ENCODE results near the gene DCLRE1B. TPM values are rescaled to one million over a fixed set of nuclear protein-coding genes. Genes with fewer than 3 reads are reported as not detected.

DCLRE1B gene
- total RNA-seq (2014; rRNA removed): 16.0 and 18.4 TPM in 2 replicates
- 9.2 TPM for polyA plus RNA-seq (2012)

GRCh38 chr1:113904674-113905434 is at the start of gene DCLRE1B, which contains the start of gene AP4B1:
TSS of gene DCLRE1B (plus strand) at chr1:113905326. CDS start at chr1:113905587, 261 bp downstream.
TSS of gene AP4B1 (minus strand) at chr1:113904799. CDS start at chr1:113904717, 82 bp downstream.
- peak; percentile 100 for DNase-seq (ENCODE audit: low read depth)

- DNase-seq (ENCODE audit: low read depth): no peak
These were observed 49.3 kb upstream of the DCLRE1B start for GRCh38 chr1:113855630-113856400.

DNA sequence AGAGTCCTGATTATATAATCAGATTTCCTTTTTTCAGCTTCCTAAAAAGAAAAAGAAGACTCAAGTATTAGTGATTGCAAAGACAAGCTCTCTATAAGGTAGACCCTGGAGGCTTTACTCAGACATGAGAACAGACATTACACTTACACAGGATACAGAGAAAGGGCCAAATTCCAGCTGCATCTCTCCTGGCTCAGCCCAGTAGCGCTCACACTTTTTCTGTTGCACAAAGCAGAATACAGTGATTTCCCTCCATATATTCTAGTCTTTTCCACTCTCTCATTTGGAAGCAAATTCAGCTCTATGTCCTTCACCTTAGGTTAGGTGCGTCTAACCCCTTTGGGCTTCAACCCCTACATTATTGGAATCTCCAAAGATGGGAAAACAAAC is 48.7 kb upstream of the DCLRE1B start:
- no peak for DNase-seq (ENCODE audit: low read depth)

- no peak for DNase-seq (ENCODE audit: low read depth)
These were observed 47.4 kb upstream of the DCLRE1B start for GRCh38 chr1:113857776-113858175.

DNA sequence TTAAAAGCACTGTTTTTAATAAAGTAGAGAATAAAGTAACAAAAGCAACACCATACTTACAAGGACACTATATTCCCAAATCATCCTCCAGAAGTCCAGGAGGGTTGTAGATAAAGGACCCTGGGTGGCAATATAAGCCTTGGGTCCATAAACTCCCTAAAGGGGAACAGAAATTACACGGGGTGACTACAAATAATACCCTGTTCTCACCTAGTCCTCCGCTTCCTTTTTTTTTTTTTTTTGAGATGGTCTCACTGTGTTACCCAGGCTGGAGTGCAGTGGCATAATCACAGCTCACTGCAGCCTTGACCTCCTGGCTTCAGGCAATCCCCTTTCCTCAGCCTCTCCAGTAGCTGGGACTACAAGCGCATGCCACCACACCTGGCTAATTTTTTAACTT is 46.7 kb upstream of the DCLRE1B start:
- DNase-seq (ENCODE audit: low read depth): no peak

DNA sequence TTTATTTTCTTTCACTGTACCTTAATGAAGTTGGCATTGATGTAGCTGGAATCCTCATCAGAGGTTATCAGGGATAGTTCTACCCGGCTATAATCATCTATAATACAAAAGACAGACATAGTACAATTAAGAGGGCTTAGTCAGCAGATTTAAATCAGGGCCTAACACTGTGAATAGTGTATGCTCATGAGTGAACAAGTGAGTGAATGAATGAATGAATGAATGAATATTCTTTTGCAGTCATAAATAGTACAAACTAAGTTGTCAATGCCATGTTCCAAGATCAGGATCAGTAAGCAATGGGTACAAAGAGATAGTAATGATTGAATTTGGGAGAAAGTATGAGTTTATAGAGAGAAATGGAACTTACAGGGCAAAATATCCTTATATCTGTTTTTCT is 46.1 kb upstream of the DCLRE1B start:
- DNase-seq (ENCODE audit: low read depth): no peak

- DNase-seq (ENCODE audit: low read depth): no peak
These were observed 45.5 kb upstream of the DCLRE1B start for GRCh38 chr1:113859478-113860175.

DNA sequence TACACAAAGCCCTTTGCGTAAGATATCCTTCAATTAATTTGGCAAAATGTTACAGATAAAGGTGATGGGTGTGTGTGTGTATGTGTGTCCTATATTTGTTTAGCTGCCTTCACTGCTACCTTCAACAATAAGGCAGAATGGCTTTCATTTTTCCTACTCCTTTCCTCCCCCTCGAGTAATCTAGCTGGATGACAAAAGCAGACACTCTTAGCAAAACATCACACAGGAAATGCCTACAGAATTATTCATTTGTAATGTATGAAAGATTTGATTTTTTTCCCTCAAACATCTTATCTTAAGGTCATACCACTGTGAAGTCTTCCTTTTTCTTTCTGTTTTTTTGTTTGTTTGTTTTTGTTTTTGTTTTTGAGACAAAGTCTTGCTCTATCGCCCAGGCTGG is 44.2 kb upstream of the DCLRE1B start:
- peak; percentile 74 for DNase-seq (ENCODE audit: low read depth)

DNA sequence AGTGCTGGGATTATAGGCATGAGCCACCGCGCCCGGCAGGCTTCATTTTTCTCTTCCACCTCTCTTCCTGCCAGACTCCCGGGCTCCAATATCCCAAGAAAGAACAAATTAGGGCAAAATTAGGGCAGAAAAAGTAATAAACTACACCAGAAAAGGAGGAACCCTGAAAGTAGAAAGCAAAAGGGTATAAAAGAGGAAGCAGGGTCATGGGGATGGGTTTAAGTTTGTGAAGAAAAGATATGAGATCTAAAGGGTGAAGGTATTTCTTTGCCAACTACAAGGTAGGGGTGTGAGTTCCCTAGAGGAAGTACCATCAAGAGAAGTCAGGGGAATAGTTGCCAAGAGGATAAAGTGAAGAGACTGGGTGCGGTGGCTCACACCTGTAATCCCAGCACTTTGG is 43.5 kb upstream of the DCLRE1B start:
- DNase-seq (ENCODE audit: low read depth): no peak

- peak; percentile 77 for DNase-seq (ENCODE audit: low read depth)
These were observed 36.6 kb upstream of the DCLRE1B start for GRCh38 chr1:113868387-113869083.

GRCh38 chr1:113870778-113871177 is 34.3 kb upstream of the DCLRE1B start:
- no peak for DNase-seq (ENCODE audit: low read depth)

- peak; percentile 85 for DNase-seq (ENCODE audit: low read depth)
These were observed 33.5 kb upstream of the DCLRE1B start, which contains the start of gene PTPN22 for GRCh38 chr1:113871597-113872113. TSS of gene PTPN22 (minus strand) at chr1:113871712.

DNA sequence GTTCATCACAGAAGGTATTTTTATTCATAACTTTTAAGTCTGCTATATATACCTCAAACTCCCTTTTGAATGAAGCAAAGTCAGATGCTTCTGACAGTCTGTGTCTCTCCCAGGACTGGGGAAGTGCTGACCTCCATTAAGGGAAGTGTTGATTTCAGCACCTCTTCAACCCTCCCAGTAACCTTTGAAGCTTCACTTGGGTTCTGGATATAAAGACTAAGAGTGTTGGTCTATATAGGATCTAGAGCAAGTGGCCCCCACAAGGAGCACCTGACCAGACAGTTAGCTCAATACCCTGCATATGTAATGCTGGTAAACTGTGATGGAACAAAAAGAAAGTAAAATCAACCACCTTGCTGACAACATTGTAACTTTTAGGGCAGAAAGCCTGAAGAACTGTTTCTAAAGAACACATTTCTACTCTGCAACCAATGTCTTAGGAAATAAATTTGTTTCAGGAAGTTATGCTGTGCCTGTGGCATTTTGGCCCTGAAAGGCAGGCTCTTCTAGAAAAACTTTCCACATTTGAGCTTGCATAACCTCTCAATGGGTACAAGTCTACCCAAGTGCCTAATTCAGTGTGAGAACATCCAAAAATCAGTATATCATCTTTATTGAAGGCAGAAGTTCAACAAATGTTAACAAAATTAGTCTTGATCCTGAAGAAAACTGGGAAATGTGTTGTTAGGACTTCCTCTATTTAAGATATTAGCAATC is 32.7 kb upstream of the DCLRE1B start:
- DNase-seq (ENCODE audit: low read depth): no peak

DNA sequence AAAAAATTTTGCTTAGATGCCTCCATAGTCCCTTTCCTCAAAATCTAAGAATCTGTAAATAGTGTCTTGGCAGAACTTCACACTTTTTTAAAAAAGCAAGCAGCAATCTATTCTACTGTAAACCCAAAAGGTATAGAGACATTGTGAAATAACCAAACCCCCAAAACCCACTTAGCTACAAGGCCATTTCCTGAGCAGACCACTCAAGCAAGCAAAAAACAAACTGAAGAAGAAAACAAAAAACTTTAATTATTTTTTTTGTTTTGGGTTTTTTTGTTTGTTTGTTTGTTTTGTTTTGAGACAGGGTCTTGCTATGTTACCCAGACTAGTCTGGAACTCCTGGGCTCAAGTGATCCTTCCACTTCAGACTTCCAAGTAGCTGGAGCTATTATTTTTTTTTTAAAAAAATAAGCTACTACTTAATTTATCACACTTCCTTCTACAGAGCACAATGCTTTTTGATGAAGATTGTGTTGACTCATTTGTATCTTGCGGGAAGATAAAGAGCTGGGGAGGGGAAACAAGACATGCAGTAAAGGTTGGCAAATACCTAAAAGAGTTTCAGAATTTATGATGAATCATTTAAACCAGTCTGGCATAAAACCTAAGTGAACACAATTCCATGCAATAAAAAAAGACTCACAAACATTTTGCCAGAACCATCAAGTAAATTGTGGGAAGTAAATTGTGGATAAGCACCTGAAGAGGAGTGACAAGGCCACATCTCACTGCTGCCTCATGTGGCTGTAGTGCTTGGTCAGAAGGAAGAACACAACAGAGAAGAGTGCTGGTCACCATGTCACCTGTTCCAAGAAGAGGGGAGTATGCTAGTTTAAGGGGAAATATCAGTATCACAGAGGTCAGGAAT is 30.9 kb upstream of the DCLRE1B start:
- peak; percentile 20 for DNase-seq (ENCODE audit: low read depth)

DNA sequence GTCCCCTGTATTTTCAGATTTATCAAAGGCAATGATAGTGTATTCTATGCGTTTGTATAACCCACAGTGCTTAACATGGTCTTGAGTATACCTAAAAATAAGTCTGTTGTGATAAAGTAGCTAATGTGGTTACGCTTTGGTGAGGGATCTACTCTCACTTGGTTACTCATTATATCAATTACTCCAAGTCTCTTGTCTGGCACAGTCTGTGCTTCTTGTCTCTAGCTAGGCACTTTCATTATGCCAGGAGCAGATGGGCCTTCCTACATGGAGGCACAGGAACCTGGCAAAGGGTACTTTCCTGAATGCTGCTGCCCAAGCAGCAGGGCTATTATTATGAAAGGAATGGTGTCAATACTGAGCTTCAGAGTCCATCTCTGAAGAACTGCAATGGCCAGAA is 29.4 kb upstream of the DCLRE1B start:
- no peak for DNase-seq (ENCODE audit: low read depth)

DNA sequence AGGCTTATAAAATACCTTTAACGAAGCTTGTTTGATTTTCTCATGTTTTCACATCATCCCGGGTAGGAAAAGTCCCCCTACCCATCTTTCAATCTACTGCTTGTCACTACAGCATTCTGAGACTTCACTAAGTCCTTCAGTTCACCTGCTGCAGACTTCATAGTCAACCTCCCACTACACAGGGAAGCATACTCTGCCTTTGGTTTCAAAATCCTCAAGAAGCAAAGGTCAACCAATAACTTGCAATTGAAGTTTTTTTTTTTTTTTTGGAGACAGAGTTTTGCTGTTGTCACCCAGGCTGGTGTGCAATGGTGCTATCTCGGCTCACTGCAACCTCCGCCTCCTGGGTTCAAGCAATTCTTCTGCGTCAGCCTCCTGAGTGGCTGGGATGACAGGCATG is 28.9 kb upstream of the DCLRE1B start:
- no peak for DNase-seq (ENCODE audit: low read depth)

DNA sequence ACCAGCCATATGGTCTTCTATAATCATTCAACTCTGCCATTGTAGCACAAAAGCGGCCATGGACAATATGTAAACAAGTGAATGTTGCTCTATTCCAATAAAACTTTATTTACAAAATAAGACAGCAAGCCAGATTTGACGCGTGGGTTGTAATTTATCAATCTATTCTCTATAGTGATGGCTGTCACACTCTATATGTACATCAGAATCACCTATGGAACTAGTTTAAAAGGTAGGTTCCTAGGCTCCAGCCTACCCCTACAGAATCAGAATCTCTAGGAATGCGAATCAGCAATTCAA is 25.4 kb upstream of the DCLRE1B start:
- DNase-seq (ENCODE audit: low read depth): no peak

- no peak for DNase-seq (ENCODE audit: low read depth)
These were observed 23.5 kb upstream of the DCLRE1B start for GRCh38 chr1:113881661-113882060.

Measured in LHCN-M2 (cell line).